Germinal center (tissue), 1 donor: ENCODE data around the gene COL23A1.

Experiments used
- DNase-seq: peaks from one replicate; pipeline ENCODE4 v3.0.0; 2012; ENCODE audit warnings: mixed read lengths, low spot score

Gene COL23A1

DNA sequence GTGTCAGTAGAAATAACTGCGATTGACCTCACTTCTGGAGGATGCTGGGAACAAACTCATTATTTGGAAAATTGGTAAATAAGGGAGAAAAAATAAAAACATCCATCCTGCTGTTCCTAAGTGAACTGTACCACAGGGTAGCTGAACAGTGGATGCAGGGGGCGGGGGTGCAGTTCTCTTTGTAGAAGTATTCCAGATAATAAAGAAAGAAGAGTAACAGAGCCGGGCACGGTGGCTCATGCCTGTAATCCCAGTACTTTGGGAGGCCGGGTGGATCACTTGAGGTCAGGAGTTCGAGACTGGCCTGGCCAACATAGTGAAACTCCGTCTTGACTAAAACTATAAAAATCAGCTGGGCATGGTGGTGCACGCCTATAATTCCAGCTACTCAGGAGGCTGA lies 132.1 kb downstream of the COL23A1 start:
- DNase-seq = no peak

DNA sequence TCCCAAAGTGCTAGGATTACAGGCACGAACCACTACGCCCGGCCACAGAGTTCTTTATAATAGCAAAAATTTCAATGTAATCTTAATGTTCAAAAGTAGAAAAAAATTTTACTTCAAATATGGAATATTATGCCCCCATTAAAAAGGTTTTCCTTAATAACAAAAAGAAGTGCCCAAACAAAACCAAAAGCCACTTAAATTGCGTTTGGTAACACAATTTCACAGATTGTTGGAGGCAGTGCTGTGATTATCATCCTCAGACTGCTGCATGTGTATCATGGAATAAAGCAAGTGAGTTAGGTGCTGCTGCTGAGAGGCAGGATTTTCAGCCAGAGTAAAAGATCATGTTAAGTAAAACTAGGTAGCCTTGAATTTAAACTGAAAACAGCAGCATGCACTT lies 132.7 kb downstream of the COL23A1 start:
- DNase-seq = no peak

DNA sequence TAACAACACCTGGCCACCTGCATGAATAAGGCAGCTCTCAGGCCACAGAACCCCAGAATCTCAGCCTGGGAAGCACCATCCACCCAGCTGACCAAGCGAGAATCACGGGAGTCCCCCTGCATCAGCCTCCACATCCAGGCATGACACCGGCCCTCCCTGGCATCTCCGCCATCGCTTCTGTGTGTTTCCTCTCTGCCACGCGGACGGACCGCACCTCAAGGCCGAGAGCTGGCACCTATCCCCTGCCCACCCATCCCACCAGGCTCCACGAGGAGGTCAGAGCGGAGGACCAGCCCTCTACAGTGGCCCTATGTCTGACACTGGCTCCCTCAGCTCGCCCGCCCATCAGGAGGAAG lies 134.7 kb downstream of the COL23A1 start:
- no peak for DNase-seq

DNA sequence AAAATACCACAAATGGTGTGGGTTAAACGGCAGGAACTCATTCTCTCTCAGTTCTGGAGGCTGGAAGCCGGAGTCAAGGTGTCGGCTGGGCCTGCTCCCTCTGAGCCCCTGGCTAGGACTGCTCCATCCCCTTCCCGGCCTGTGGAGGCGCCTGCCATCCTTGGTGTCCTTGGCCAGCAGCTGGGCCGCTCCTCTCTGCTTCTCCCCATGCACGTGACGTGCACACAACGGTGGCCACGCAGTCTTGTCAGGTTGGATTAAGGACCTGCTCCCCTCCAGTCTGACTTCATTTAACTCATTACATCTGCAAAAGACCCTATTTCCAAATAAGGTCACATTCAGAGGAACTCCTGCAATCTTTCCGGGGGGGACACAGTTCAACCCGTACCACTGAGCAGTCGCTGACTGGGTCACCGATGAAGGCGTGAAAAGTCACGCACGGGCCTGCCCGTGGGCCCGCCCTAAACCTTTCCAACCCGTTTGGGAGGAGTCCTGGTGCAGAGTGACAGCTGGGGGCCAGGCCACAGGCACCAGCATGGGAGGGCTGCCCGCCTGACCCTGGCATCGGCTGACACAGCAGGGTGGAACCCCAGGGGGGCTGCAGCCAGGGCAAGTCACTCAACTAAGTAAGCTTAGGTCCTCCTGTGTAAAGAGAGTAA lies 135.2 kb downstream of the COL23A1 start:
- no peak for DNase-seq

DNA sequence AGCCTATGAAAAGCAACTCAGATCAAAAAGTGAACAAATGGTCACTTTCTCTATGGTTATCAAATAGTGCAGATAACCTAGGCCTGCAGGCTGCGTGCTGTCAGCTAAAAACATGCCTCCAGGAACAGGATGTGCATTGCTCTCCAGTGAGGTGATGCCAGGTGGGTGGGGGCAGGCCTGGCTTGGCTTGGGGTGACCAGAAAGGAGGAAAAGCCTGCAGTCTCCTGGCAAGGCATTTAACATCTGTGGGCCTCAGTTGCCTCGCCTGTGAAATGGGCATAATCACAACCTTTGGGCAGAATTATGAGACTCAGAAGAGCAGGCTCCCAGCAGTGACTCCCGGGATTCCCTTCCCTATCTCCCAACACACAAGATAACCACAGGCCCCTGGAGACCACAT lies 135.9 kb downstream of the COL23A1 start:
- no peak for DNase-seq

DNA sequence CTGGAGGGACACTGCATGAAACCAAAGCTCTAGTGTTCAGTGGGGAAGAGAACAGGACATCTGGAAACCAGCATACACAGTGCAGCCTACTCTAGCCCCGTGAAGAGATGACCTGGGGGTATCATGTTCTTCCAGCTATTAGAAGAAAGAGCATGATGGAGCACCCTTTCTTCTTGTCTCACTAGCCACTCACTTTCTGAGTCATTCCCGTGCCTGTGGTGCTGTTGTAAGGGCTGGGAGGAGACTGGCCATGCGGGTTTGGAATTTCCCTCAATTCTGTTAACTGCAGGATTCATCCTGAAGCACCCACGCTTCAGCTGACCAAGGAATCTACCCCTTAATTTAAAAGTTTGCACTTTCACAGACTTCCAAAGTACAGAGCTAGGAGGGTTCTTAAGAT lies 137.0 kb downstream of the COL23A1 start:
- no peak for DNase-seq

DNA sequence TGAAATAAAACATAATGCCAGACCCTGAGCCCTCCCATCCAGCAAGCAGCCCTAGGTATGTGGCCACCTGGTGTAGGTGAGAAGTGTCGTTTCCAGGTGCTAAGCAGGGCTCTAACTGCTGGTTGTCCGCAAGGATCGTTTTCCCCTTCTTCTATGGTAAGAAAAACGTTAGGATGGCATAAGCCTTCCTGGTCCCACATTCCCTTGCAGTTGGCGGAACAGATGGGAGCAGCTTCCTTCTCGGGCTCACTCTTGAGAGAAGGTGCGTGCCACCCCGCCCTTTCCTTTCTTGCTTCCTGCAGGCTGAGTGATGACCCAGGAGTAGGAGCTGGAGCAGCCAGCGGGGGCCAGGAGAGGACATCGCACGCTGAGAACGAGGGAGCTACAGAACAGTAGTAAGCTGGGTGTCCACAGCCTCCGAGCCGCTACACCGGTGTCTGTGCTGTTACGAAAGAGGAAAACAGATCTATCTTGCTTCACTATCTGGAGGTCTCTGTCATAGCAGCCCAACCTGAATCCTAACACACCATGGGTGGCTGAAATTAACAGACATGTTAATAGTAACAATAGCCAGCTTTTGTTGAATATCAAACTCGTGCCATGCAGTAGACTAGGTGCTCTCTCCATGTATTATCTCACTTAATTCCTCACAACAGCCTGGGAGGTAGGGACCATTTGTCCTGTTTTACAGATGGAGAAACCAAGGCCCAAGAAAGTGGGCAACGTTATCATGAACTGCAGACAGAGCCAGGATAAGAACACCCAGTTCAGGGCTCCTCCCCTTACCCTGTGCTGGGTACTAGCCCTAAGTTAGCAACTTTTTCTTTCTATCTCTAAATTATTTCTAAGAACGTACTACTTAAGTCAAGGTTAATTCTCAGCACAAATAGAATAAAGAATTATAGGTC lies 139.8 kb downstream of the COL23A1 start:
- no peak for DNase-seq

DNA sequence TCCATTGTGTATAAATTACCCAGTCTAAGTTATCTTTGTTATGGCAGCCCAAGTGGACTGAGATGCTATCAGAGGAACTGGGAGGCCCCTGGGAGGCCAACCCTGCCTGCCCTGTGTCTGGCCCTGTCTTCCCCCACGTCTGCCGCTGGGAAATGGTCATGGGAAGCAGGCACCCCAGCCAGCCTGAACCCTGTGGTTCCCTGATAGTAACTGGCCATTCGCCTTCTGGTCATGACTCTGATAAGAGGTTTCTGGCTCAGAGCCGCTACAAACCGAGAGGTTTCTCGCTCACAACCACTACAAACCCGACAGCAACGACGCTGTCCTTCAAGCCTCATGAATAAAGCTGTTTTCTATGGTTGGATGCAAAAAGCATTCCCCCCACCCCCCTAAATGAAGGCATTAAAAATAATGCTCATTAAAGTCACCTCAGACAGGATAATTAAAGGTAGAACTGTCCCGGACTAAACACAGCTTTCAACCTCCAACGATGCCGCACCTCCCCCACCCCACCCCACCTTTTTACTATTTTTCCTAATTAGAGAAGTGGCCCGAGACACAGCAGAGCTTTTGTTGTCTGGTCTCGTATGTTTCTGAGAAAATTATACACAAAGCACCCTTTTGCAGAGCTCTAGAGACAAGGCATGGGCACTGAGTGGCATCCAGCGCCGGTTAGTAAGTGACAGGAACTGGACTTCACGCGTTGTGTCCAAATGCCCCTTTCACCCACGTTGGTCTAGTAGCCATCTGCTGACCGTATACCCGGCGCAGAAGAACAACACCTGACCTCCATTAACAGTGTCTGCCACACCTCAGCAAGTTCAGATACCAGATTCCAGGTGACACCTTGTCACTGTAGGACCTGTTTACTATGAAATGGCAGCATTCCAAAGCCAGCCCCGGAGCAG lies 140.8 kb downstream of the COL23A1 start:
- no peak for DNase-seq

DNA sequence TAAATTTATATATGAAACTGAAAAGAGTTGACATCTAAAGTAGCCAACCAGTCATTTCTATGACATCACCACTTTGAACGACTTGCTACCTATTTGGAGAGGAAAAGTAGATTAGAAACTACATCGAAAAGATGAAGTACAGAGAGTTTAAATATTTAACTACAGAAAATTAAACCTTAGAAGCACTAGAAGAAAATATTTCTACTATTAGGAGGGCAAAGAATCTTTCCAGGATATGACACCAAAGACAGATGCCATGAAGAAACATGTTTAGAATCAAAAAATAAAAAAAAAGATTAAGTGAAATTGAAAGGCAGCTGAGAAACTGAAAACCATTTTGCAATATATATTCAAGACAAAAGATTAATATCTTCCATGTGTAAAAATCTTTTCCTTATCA lies 144.7 kb downstream of the COL23A1 start:
- no peak for DNase-seq

DNA sequence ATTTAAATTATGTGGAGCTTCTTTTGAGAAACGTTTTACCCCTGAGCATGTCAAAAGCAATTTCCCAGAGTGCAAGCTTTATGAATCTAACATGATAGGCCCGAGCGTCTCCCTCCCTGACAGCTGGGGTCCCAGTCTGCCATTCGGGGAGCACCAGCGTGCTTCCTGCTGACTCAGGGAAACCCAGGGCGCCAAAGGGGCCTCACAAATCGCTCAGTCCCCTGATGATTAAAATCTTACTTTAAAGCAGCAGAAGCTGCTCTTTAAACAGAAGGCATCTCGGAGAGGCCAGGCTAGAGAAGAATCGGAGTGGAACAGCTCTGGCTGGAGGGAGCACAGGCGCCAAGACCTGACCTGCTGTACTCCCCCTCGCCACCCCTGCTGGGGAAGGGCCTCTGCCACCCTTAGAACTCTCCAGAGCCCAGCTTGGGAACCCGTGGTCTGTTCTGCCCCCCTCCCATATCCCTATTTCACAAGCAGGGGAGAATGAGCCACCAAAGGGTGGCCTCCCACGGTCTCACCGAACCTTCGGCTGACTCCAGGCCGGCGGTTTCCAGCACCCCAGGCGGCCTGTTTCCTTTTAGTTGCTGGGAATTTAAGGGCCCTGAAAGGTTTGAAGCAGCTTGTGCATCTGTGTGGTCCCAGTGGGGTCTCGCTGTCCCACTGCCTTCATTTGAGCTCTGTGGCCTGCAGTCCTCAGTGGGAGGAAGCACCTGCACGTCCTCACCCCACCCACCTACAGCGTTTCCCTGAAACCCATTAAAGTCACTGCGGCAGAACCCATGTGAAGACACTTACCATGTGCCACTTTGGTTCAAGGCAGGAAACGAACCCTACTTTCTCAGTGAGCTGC lies 147.6 kb downstream of the COL23A1 start:
- DNase-seq = no peak

DNA sequence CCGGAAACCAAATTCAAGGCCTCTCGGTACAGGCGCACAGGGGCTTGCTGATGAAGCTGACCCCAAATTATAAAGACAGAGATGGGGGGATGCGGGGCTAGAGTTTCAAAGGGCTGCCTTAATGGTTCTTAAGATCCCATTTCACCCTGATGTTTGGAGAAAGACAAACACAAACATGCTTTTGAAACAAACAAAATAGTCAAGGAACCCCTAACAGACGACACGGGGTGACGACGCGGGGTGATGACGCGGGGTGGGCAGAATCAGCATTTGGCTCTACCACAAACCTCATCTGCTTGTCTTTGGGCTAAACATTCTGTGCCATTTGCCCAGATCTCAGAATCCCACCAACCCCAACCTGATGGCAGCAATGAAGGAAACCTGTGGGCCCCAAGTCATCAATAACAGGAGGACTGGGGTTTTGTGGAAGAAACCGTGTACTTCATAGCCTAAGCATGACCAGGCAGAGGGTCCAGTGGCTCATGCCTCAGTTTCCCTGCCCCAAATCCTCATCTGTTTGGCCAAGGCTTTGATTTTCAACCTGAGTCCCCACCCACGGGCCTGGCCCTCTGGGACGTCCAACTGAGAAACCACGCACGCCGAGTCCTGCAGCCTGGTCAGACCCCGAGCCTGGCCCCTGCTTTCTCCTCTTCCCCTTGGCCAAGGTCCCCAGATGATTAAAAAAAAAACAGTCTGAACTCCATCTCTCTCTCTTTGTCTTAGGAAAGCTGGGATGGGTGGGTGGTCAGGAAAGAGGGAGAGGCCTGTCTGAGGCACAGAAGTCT lies 148.5 kb downstream of the COL23A1 start:
- no peak for DNase-seq

DNA sequence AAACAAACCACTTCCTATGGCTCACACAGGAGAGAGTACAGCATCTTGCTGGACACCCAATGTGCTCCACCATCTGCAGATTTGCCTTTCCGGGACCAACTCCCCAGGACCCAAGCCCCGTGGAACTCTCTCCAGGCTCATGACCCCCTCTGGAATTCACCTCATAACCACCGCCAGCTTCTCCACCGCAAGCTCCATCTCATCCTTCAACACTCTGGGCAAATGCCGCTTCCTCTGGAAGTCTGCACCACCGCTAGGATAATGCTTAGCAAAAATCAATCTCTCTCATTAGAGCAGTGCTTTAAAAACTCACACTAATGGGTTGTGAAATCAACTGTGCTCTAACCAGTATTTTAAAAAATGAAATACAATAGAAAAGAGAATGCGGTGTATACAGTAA lies 150.0 kb downstream of the COL23A1 start:
- no peak for DNase-seq

DNA sequence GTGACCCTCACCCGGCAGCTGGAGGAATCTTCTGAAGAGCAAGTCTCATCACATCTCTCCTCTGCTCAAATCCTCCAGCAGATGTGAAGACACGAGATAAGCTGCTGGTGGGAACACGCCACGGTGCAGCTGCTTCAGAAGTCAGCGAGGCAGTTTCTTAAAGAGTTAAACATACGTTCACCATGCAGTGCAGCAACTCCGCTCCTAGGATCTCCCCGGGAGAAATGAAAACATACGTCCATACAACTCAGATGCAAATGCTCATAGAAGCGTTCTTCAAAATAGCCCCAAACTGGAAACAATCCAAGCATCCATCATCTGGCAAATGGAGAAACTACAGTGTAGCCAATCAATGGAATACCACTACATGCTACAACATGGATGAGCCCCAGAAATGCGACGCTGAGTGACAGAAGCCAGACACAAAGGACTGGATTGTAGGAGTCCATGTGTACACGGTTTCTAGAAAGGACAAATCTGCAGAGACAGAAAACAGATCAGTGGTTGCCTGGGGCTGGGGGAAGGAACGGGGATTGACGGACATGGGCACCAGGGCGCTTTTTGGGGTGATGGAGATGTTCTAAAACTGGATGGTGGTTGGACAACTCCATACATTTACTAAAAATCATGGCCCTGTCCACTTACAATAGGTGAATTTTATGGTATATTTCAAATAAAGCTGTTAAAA lies 150.6 kb downstream of the COL23A1 start:
- DNase-seq = no peak

DNA sequence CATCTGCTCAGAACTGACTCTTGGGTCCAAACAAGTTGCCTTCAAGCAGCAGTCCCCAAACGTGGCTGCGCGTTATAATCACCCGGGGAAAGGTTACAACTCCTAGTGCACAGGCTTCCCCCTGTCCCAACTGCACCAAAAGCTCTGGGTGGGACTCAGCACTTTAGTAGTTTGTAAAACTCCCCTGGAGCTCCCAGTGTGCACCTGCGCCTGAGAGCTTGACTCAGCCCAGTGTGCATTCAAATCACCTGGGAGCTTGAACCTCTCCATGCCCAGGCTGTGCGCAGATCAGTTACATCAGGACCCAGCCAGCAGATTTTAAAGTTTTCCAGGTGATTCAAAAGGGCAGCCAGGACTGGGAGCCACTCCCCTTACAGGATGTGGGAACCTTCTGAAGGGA lies 151.4 kb downstream of the COL23A1 start:
- no peak for DNase-seq

DNA sequence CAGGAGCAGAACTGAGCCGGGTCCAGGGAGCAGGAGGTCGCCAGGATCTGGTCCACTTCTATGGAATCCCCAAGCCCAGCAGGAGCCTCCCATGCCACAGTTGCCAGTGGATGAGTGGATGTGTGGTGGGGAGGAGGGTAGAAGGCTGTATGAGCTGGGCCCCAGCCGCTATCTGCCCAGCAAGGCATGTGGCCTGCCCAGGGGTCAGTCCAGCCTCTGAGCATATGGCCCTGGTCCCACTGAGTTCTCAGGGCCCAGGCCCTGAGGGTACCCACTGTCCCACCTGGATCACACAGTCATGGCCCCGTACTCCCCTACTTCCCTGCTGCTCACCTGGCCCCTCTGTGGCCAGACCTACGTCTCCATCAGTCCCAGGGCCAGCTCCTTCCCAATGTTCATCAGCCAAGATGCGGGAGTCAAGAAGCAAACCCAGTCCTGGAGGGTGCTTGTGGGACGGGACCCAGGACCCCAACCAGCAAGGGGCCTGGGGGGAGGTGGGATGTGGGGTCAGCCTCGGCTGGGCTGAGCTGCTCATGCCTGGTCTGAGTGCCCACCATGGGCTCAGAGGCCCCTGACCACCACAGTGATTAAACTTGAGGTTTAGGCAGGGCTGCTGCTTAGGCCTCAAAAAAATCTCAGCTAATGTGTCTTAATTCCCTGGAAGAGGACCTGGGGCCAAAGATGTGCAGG lies 152.7 kb downstream of the COL23A1 start:
- DNase-seq = no peak

DNA sequence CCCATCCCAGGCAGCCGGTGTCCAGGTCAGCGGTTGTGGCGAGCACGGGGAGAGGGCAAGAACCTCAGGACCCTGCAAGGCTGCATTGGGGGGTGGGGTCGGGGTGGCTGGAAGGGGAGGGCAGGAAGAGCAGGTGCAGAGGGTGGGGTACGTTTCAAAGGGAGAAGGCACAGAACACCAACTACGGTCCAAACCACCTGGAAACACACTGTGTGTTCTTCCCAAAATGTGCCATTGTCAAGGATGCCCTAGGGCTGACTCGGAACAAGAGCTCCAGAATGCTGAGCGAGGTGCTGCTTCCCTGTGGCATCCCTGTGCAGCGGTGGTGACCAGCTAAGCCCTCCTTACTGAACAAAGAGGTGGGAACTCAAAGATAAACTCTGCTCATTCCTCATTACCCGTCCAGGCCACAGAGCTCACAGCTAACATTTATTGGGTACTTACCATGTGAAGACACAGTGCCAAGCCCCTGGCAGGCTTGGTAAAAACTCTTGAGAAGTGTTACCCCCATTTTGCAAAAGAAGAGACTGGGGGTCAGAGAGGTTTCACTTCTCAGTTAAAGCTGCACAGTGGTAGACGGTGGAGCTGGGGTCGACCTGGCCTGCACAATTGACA lies 153.8 kb downstream of the COL23A1 start:
- no peak for DNase-seq

DNA sequence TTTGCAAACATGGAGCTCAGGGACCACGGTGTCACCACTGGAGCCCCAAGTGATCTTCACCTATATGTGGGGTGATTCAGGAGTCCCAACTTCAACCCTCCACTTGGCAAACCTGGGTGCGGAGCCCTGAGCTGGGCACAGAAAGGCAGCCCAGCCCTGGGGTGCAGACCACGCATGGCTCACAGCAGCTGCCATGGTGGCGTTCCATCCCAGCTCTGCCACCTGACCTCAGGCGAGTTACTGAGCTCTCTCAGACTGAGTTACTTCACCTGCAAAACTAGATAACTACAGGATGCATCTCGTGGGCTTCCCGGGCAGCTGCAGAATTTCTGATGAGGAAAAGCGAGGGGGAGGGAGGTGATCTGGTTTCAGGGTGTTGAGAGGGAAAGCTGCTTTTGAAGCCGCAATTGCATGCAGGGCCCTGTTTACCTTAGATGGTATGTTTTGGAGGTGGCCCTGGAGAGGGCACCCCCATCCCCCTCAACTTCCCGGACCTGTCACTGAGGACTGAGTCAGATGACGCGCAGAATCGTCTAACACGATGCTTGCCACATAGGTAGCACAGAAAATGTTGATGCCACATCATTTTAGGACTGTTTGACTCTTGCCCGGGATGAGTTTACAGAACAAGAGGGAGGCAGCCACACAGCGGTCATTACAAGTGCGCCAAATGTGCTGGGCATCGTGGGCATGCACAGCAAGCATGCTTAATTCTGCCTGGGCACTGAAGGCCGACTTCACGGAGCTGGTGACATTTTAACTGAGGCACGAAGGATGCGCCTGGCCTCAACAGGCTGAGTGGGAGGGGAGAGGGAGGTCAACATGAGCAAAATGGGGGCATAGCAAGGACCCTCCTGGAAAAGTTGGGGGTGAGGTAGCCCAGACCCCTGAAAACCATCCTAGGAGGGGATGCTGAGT lies 154.6 kb downstream of the COL23A1 start:
- no peak for DNase-seq

DNA sequence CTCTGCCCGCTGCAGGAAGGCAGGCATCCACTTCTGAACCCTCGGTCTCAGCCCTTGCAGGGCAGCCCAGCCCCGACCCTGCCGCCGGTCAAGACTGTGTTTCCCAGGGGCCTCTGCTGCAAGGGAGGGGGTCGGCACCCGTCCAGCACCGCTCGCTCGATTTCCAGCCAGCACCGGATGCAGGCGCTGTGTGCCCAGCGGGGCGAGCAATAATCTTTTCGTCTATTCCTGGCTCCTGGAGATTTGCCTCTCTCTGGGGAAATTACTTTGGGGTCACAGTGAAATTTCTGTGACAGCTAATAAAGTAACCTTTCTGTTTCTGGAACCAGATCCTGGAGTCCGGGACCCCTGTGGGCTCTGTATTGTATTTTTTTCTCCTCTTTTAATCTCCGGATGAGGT lies 155.3 kb downstream of the COL23A1 start:
- no peak for DNase-seq
